Vagina (tissue), 2 donors: ENCODE measurements around the gene SLC1A2. TPM values are rescaled to one million over a fixed set of nuclear protein-coding genes. Genes with fewer than 3 reads are reported as not detected.

ENCODE experiments used
- DNase-seq, 2 donors: peaks; one replicate each; pipeline ENCODE4 v3.0.0-alpha.2; 2017; ENCODE audit errors: extremely low spot score in 2 of 2
- H3K27ac ChIP-seq: fragments of 200-600 bp; sonication (generic); one replicate; pipeline ENCODE4 v1.5.1; 2019
- H3K27me3 ChIP-seq: fragments of 200-600 bp; sonication (generic); one replicate; pipeline ENCODE4 v1.5.1; 2019
- H3K36me3 ChIP-seq, 2 donors: fragments of 200-600 bp; sonication (generic); one replicate each; pipeline ENCODE4 v1.5.1; 2017 to 2019
- H3K4me1 ChIP-seq: fragments of 200-600 bp; sonication (generic); one replicate; pipeline ENCODE4 v1.5.1; 2019
- H3K4me3 ChIP-seq, 2 donors: fragments of 200-600 bp; sonication (generic); 1 replicate in 1 of 2; 2 replicates in 1 of 2; pipeline ENCODE4 v1.5.1; 2016 to 2019
- H3K9me3 ChIP-seq: fragments of 200-600 bp; sonication (generic); one replicate; pipeline ENCODE4 v1.5.1; 2019
- CTCF ChIP-seq, 3 experiments: fragments of 450-650 bp in 2 of 3; fragments of 200-600 bp in 1 of 3; sonication (generic) in 1 of 3; IDR thresholded peaks; one replicate each; pipeline ENCODE4 v1.5.1; 2017 to 2019; ENCODE audit warnings: antibody characterized with exemption in 3 of 3, mild to moderate bottlenecking in 2 of 3, moderate library complexity in 2 of 3
- POLR2A ChIP-seq, 2 donors: fragments of 450-650 bp; IDR thresholded peaks; one replicate each; pipeline ENCODE4 v1.6.1; 2017; ENCODE audit warnings: antibody characterized with exemption in 2 of 2, mild to moderate bottlenecking in 2 of 2, moderate library complexity in 2 of 2
- POLR2AphosphoS5 ChIP-seq, 2 donors: sonication (generic); formaldehyde crosslinking; IDR thresholded peaks; one replicate each; pipeline ENCODE4 v1.9.0; 2017; ENCODE audit warnings: antibody characterized with exemption in 2 of 2, mild to moderate bottlenecking in 2 of 2, low read depth in 1 of 2; ENCODE audit not compliant: insufficient read depth in 1 of 2
- intact Hi-C: fragments of 100-400 bp; cut with DNase I; formaldehyde crosslinking; loops from one replicate; pipeline ENCODE4 v1.15.1; 2023
- total RNA-seq: library from RNA; depleted of rRNA; stranded (reverse); fragments of >200 nt; gene quantifications from one replicate; pipeline ENCODE4 v1.2.3, GENCODE V29; 2016

The SLC1A2 gene
- total RNA-seq, 1 donor from 2014 or later: 4.7 TPM

GRCh38 chr11:35334385-35335090, 84.8 kb downstream of the SLC1A2 start:
- Histone ChIP-seq H3K9me3 (no peaks in the 10 kb centered on the region), H3K36me3 (no peaks in the 10 kb centered on the region), H3K4me3 (no peak overlapping the region), H3K4me1 (no peaks in the 10 kb centered on the region), H3K27me3 (no peaks in the 10 kb centered on the region), H3K27ac (no peak overlapping the region)
- intact Hi-C loops: no loop called here
- DNase-seq: no peak
- no peak for TF ChIP-seq CTCF (IDR thresholded peaks at IDR 0.05)
- no peak for TF ChIP-seq POLR2A (IDR thresholded peaks at IDR 0.05)
- no peak for TF ChIP-seq POLR2AphosphoS5 (IDR thresholded peaks at IDR 0.05; ENCODE audit: insufficient read depth in 1 of 2, low read depth in 1 of 2)

GRCh38 chr11:35332524-35332923, 86.8 kb downstream of the SLC1A2 start:
- Histone ChIP-seq H3K9me3 (no peaks in the 10 kb centered on the region), H3K4me1 (no peaks in the 10 kb centered on the region), H3K36me3 (no peaks in the 10 kb centered on the region), H3K27ac (no peak overlapping the region), H3K4me3 (no peak overlapping the region), H3K27me3 (no peaks in the 10 kb centered on the region)
- no peak for DNase-seq
- intact Hi-C loops: no loop called here
- TF ChIP-seq POLR2A (IDR thresholded peaks at IDR 0.05): no peak
- TF ChIP-seq CTCF (IDR thresholded peaks at IDR 0.05): no peak
- no peak for TF ChIP-seq POLR2AphosphoS5 (IDR thresholded peaks at IDR 0.05; ENCODE audit: insufficient read depth in 1 of 2, low read depth in 1 of 2)

GRCh38 chr11:35330931-35331330, 88.4 kb downstream of the SLC1A2 start:
- Histone ChIP-seq H3K27ac (no peak overlapping the region), H3K9me3 (no peaks in the 10 kb centered on the region), H3K4me1 (peaks cover 8% of the 10 kb centered on the region), H3K4me3 (no peak overlapping the region), H3K36me3 (no peaks in the 10 kb centered on the region), H3K27me3 (no peaks in the 10 kb centered on the region)
- intact Hi-C loops: no loop called here
- no peak for DNase-seq
- TF ChIP-seq POLR2A (IDR thresholded peaks at IDR 0.05): no peak
- TF ChIP-seq CTCF (IDR thresholded peaks at IDR 0.05): no peak
- no peak for TF ChIP-seq POLR2AphosphoS5 (IDR thresholded peaks at IDR 0.05; ENCODE audit: insufficient read depth in 1 of 2, low read depth in 1 of 2)

GRCh38 chr11:35330156-35330889, 89.0 kb downstream of the SLC1A2 start:
- intact Hi-C loops: no loop called here
- no peaks in the 10 kb centered on the region for H3K9me3 ChIP-seq
- H3K27ac ChIP-seq: no peak overlapping the region
- no peak for TF ChIP-seq POLR2AphosphoS5 (IDR thresholded peaks at IDR 0.05; ENCODE audit: insufficient read depth in 1 of 2, low read depth in 1 of 2)
- no peak for TF ChIP-seq CTCF (IDR thresholded peaks at IDR 0.05)
- TF ChIP-seq POLR2A (IDR thresholded peaks at IDR 0.05): no peak
- no peaks in the 10 kb centered on the region for H3K27me3 ChIP-seq
- H3K4me1 ChIP-seq: peaks cover 9% of the 10 kb centered on the region
- H3K4me3 ChIP-seq: no peak overlapping the region
- DNase-seq: no peak
- H3K36me3 ChIP-seq: no peaks in the 10 kb centered on the region

- H3K36me3 ChIP-seq: no peaks in the 10 kb centered on the region
- TF ChIP-seq POLR2AphosphoS5 (IDR thresholded peaks at IDR 0.05; ENCODE audit: insufficient read depth in 1 of 2, low read depth in 1 of 2): no peak
- no peak for TF ChIP-seq CTCF (IDR thresholded peaks at IDR 0.05)
- no peak for TF ChIP-seq POLR2A (IDR thresholded peaks at IDR 0.05)
- no peak overlapping the region for H3K4me3 ChIP-seq
- intact Hi-C loops: no loop called here
- H3K4me1 ChIP-seq: peaks cover 12% of the 10 kb centered on the region
- no peak for DNase-seq
- H3K27ac ChIP-seq: no peak overlapping the region
- no peaks in the 10 kb centered on the region for H3K27me3 ChIP-seq
- H3K9me3 ChIP-seq: no peaks in the 10 kb centered on the region
Observed at GRCh38 chr11:35327829-35328228, 91.5 kb downstream of the SLC1A2 start.
